ENCODE measurements around the gene IL4R. TPM values are rescaled to one million over a fixed set of nuclear protein-coding genes. Genes with fewer than 3 reads are reported as not detected.
A peak's percentile ranks its signal among the peaks of the same experiment; 100 is the strongest.

IL4R gene
- total and polyA plus RNA-seq, 10 of the 15 experiments (the other 5 are each of a cell fraction or from before 2014, with no cell fraction given), result 2.6 to 70.4 (median 36.6) TPM

GRCh38 chr16:27301236-27301861 lies 12.4 kb upstream of the IL4R start (continued):
- TF ChIP-seq ETV6 (conservative IDR thresholded peaks at IDR 0.05 in 1 of 2, IDR thresholded peaks at IDR 0.05 in 1 of 2; ENCODE audit: borderline replicate concordance in 1 of 2, low read depth in 1 of 2) (peak in 1 of 2 experiments; percentile 67; a peak in 1 of 4 replicates), RUNX3 (IDR thresholded peaks at IDR 0.05; ENCODE audit: low read length) (peak; percentile 99), E2F8 (IDR thresholded peaks at IDR 0.05; ENCODE audit: low read depth, partially characterized antibody) (no peak), CREB1 (IDR thresholded peaks at IDR 0.05; ENCODE audit: low read depth) (0 out of 2 replicates have a peak, but pooled peaks have one; percentile 47), PAX5 (IDR thresholded peaks at IDR 0.05; ENCODE audit: borderline replicate concordance, low read depth, low read length) (peak; percentile 81), RAD21 (IDR thresholded peaks at IDR 0.05; ENCODE audit: insufficient read depth, low read depth, low read length) (no peak)

DNA sequence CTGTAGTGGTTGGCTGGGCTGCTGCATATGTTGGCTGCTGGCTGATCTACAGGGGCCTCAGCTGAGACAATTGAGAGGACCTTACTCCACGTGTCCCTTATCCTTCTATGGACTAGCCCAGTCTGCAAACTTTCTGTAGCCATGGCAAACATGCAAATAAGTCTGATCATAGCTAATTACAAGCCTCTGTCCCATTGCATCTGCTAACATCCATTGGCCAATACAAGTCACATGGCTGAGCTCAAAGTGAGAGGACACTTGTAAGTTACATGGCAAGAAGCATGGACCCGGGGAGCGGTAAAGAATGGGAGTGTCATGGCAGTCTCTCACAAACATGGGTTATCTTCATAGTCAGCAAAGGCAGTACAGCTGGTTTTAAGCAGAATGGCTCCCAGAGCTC lies 11.6 kb upstream of the IL4R start:
- ATAC-seq (peak; percentile 77), DNase-seq (ENCODE audit: low read depth, low spot score) (no peak), FAIRE-seq (no peak)
- ChIA-PET CTCF (interaction anchor here (0.8 to 1.3 kb wide), 8 partner anchors 14 to 124 kb away, joined by 3 to 5 read pairs (median 4); no protein-coding TSS in a partner anchor), POLR2A (no interaction called here), RAD21 (ENCODE audit: unreplicated experiment) (interaction anchor here (1.1 to 1.5 kb wide), 3 partner anchors 65 to 67 kb away, joined by 3 to 4 read pairs (median 4); no protein-coding TSS in a partner anchor), SMC1A (ENCODE audit: uncharacterized antibody, unreplicated experiment) (interaction anchor here (0.9 to 2.6 kb wide), 7 partner anchors 8 to 97 kb away, joined by 3 to 6 read pairs (median 4); no protein-coding TSS in a partner anchor)
- intact Hi-C loops (cut with micrococcal nuclease; ENCODE audit: unreplicated experiment) (no loop called here), in situ Hi-C loops (cut with MboI) (no loop called here)
- Histone ChIP-seq H3K9me3 (replicated peaks; ENCODE audit: control insufficient read depth, insufficient read depth, low read length) (no peaks in the 10 kb centered on the region; the same call in 2 of the 3 replicates), H2AFZ (ENCODE audit: control insufficient read depth, low read depth, low read length) (no peak overlapping the region), H3K27me3 (replicated peaks in 1 of 2; ENCODE audit: control insufficient read depth in 2 of 2, insufficient read depth in 2 of 2, low read length in 1 of 2) (no peaks in the 10 kb centered on the region), H3K36me3 (ENCODE audit: control insufficient read depth in 2 of 2, insufficient read depth in 2 of 2, low read length in 1 of 2) (no peaks in the 10 kb centered on the region), H3K4me2 (ENCODE audit: control insufficient read depth, insufficient read depth) (no peak overlapping the region), H3K27ac (ENCODE audit: control insufficient read depth, insufficient read depth) (no peak overlapping the region), H4K20me1 (ENCODE audit: control insufficient read depth, insufficient read depth) (no peaks in the 10 kb centered on the region), H3K79me2 (ENCODE audit: control insufficient read depth, insufficient read depth, low read length) (no peaks in the 10 kb centered on the region), H3K4me3 (no peak overlapping the region), H3K4me1 (ENCODE audit: control insufficient read depth, insufficient read depth, low read length) (peaks cover 25% of the 10 kb centered on the region), H3K9ac (ENCODE audit: control insufficient read depth, insufficient read depth, low read length) (no peak overlapping the region)
- WGBS (ENCODE audit: insufficient coverage, insufficient replicate concordance, low lambda C conversion rate, missing lambda C conversion rate), result 80% methylated on average over 3 of the region's 3 CpGs
- BruUV-seq (replicated peaks), result no TSS peak
- TF ChIP-seq ZNF24 (IDR thresholded peaks at IDR 0.05) (no peak), FOXK2 (IDR thresholded peaks at IDR 0.05) (no peak), TCF12 (IDR thresholded peaks at IDR 0.05; ENCODE audit: low read depth, low read length) (no peak), SREBF1 (IDR thresholded peaks at IDR 0.05; ENCODE audit: low read length) (no peak), CBX5 (IDR thresholded peaks at IDR 0.05; ENCODE audit: low read depth) (no peak), E2F8 (IDR thresholded peaks at IDR 0.05; ENCODE audit: low read depth, partially characterized antibody) (no peak), RAD51 (IDR thresholded peaks at IDR 0.05) (0 out of 2 replicates have a peak, but pooled peaks have one; percentile 18)
- TF ChIP-seq, protein P1, sequence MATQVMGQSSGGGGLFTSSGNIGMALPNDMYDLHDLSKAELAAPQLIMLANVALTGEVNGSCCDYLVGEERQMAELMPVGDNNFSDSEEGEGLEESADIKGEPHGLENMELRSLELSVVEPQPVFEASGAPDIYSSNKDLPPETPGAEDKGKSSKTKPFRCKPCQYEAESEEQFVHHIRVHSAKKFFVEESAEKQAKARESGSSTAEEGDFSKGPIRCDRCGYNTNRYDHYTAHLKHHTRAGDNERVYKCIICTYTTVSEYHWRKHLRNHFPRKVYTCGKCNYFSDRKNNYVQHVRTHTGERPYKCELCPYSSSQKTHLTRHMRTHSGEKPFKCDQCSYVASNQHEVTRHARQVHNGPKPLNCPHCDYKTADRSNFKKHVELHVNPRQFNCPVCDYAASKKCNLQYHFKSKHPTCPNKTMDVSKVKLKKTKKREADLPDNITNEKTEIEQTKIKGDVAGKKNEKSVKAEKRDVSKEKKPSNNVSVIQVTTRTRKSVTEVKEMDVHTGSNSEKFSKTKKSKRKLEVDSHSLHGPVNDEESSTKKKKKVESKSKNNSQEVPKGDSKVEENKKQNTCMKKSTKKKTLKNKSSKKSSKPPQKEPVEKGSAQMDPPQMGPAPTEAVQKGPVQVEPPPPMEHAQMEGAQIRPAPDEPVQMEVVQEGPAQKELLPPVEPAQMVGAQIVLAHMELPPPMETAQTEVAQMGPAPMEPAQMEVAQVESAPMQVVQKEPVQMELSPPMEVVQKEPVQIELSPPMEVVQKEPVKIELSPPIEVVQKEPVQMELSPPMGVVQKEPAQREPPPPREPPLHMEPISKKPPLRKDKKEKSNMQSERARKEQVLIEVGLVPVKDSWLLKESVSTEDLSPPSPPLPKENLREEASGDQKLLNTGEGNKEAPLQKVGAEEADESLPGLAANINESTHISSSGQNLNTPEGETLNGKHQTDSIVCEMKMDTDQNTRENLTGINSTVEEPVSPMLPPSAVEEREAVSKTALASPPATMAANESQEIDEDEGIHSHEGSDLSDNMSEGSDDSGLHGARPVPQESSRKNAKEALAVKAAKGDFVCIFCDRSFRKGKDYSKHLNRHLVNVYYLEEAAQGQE (IDR thresholded peaks at IDR 0.05; ENCODE audit: low read depth, low read length), result no peak
